ENCODE data around the gene TAS2R41.

Gene TAS2R41

GRCh38 chr7:143477501-143478150, at the start of gene TAS2R41:
TAS2R41 (plus strand) TSS chr7:143477873; CDS start chr7:143477873, 0 bp downstream.
- no peak for DNase-seq

- no peak for DNase-seq
Observed at GRCh38 chr7:143429770-143430698, 47.6 kb upstream of the TAS2R41 start.

GRCh38 chr7:143431109-143431508, 46.6 kb upstream of the TAS2R41 start:
- DNase-seq: no peak

GRCh38 chr7:143433759-143434158, 43.9 kb upstream of the TAS2R41 start:
- no peak for DNase-seq

GRCh38 chr7:143434660-143435059, 43.0 kb upstream of the TAS2R41 start:
- no peak for DNase-seq

- no peak for DNase-seq
Observed at GRCh38 chr7:143435266-143435665, 42.4 kb upstream of the TAS2R41 start.

- no peak for DNase-seq
Observed at GRCh38 chr7:143436325-143436946, 41.2 kb upstream of the TAS2R41 start.

GRCh38 chr7:143437578-143437977, 40.1 kb upstream of the TAS2R41 start:
- DNase-seq: no peak

- no peak for DNase-seq
Observed at GRCh38 chr7:143439866-143440265, 37.8 kb upstream of the TAS2R41 start.

GRCh38 chr7:143443153-143443552, 34.5 kb upstream of the TAS2R41 start, which contains the start of gene TAS2R60:
TAS2R60 (plus strand) TSS chr7:143443453; CDS start chr7:143443453, 0 bp downstream.
- no peak for DNase-seq

- no peak for DNase-seq
Observed at GRCh38 chr7:143444063-143444782, 33.5 kb upstream of the TAS2R41 start.

GRCh38 chr7:143444785-143445184, 32.9 kb upstream of the TAS2R41 start:
- no peak for DNase-seq

GRCh38 chr7:143447466-143447865, 30.2 kb upstream of the TAS2R41 start:
- no peak for DNase-seq

GRCh38 chr7:143448429-143448828, 29.2 kb upstream of the TAS2R41 start:
- no peak for DNase-seq

GRCh38 chr7:143449793-143450192, 27.9 kb upstream of the TAS2R41 start:
- DNase-seq: no peak

GRCh38 chr7:143451122-143451521, 26.6 kb upstream of the TAS2R41 start:
- no peak for DNase-seq

- no peak for DNase-seq
Observed at GRCh38 chr7:143451746-143452145, 25.9 kb upstream of the TAS2R41 start.

- DNase-seq: no peak
Observed at GRCh38 chr7:143452495-143452894, 25.2 kb upstream of the TAS2R41 start.

- DNase-seq: no peak
Observed at GRCh38 chr7:143454091-143454680, 23.5 kb upstream of the TAS2R41 start.

GRCh38 chr7:143455491-143455890, 22.2 kb upstream of the TAS2R41 start:
- DNase-seq: no peak

- no peak for DNase-seq
Observed at GRCh38 chr7:143455942-143456341, 21.7 kb upstream of the TAS2R41 start.

GRCh38 chr7:143456992-143457793, 20.5 kb upstream of the TAS2R41 start:
- no peak for DNase-seq

All from stimulated activated CD4-positive, alpha-beta T cell treated with anti-CD3 and anti-CD28 coated beads, Interleukin-12 subunit alpha, Interleukin-12 subunit beta, amount 100 ng/mL, for 4 hours (primary cell).